Activated gamma-delta T cell treated with Interleukin-2 at 50 U/mL for 16 hours (primary cell): ENCODE data around the gene PDZD4.

Source experiments
- DNase-seq: peaks from one replicate; pipeline ENCODE4 v3.0.0-alpha.2; 2020

PDZD4 gene

DNA sequence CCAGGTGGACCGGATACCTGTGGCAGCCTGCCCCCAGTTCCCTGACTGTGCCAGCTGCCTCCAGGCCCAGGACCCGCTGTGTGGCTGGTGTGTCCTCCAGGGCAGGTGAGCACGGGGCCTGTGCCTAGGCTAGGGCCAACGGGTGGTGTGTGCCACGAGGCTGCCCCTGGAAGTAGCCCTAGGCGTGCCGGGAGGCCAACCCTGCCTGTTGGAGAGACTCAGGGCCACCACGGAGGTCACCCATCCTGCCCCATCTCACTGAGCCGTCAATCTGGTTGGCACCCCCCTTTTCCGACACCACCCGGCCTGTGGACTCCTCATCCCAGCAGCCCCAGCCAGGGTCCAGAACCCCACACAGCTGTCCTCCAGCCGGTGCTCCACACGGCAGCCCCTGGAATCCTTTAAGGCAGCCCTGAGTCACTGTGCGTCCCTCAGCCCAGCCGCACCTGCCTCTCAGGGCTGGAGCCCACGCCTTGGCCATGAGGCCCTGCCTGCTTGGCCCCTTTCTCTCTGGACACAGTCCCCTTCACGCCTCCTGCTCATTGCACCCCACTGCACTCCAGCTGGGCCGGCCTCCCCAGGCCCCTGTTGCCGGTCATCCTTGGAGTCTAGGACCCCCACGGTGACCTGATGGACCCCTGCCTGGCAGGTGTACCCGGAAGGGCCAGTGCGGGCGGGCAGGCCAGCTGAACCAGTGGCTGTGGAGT is 61.0 kb downstream of the PDZD4 start:
- DNase-seq: no peak

DNA sequence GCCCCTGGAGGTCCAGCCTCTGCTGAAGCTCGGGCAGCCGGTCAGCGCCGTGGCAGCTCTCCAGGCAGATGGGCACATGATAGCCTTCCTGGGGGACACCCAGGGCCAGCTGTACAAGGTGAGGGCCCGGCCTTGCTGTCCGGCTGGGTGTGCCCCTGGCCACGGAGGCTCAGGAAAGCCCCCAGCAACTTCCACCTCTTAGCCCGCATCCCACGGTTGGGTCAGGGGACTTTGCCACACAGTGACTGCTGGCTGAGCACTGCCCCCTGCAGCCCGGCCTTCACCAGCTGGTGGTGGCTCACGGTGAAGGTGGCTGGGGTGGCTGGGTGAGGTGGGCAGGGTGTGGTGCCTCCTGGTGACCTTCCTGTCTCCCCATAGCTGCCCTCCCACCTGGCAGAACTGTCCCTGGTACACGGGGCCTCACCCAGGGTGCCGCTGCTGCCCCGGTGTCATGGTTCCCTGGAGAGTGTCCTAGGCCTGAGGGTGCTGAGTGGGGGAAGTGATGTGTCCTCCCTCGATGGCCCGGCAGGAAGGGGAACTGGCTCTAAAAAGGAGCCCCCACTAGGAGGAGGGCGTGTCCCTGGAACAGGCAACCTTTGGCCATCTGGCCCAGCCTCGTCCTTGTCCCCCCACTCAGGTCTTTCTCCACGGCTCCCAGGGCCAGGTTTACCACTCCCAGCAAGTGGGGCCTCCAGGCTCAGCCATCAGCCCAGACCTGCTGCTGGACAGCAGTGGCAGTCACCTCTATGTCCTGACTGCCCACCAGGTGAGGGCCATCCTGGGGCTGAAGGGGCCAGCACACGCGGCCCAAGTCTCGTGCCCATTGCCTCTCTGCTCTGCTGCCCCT is 61.8 kb downstream of the PDZD4 start:
- DNase-seq: no peak

DNA sequence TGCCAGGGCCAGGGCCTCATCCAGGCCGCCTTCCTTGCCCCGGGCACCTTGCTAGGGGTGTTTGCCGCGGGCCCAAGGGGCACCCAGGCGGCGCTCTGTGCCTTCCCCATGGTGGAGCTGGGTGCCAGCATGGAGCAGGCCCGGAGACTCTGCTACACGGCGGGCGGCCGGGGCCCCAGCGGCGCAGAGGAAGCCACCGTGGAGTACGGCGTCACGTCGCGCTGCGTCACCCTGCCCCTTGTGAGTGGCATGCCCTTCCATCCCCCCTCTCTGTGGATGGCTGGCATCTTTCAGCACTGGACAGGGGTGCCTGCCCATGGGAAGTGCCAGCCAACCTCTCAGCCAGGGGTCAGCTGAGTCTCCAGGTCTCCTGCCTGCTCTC is 62.7 kb downstream of the PDZD4 start:
- DNase-seq: no peak

DNA sequence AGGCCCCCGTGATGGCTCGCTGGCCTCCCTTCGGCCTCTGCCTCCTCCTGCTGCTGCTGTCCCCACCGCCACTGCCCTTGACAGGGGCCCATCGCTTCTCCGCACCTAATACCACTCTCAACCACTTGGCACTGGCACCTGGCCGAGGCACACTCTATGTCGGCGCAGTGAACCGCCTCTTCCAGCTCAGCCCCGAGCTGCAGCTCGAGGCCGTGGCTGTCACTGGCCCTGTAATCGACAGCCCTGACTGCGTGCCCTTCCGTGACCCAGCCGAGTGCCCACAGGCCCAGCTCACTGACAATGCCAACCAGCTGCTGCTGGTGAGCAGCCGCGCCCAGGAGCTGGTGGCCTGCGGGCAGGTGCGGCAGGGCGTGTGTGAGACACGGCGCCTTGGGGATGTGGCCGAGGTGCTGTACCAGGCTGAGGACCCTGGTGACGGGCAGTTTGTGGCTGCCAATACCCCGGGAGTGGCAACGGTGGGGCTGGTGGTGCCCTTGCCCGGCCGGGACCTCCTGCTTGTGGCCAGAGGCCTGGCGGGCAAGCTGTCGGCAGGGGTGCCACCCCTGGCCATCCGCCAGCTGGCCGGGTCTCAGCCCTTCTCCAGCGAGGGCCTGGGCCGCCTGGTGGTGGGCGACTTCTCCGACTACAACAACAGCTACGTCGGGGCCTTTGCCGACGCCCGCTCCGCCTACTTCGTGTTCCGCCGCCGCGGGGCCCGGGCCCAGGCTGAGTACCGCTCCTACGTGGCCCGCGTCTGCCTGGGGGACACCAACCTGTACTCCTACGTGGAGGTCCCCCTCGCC is 63.3 kb downstream of the PDZD4 start:
- no peak for DNase-seq

DNA sequence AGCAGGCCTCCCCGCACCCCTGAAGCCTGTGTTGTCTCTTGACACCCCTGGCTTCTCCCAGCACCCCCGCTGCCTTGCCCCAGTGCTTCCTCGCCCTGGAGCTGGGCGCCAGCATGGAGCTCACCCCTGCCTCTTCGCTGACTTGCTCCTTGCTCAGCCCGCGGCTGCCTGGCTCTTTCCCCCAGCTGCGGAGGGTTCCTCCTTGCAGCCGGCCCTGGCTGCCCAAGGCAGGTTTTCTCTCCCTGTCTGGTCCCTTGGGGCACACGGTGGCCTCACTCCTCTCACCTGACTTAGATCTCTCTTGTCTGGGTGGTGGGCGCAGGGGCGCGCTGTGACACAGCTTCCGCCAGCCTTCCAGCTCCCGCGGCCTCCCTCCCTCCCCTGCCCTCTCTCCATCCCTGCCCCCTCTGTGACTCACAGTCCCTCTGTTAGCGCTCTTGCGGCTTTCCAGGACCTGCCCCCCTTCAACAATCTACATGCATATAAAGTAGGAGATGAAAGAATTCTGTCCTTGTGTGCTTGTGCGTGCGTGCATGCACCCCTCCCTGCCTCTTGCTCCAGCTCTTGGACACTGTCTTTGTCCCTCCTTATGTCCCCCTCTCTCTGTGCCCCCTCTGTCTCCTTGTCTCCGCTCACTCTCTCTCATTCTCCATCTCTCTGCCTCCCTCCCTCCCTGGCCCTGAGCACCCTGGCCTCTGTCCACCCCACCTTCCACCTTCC is 64.1 kb downstream of the PDZD4 start:
- no peak for DNase-seq

DNA sequence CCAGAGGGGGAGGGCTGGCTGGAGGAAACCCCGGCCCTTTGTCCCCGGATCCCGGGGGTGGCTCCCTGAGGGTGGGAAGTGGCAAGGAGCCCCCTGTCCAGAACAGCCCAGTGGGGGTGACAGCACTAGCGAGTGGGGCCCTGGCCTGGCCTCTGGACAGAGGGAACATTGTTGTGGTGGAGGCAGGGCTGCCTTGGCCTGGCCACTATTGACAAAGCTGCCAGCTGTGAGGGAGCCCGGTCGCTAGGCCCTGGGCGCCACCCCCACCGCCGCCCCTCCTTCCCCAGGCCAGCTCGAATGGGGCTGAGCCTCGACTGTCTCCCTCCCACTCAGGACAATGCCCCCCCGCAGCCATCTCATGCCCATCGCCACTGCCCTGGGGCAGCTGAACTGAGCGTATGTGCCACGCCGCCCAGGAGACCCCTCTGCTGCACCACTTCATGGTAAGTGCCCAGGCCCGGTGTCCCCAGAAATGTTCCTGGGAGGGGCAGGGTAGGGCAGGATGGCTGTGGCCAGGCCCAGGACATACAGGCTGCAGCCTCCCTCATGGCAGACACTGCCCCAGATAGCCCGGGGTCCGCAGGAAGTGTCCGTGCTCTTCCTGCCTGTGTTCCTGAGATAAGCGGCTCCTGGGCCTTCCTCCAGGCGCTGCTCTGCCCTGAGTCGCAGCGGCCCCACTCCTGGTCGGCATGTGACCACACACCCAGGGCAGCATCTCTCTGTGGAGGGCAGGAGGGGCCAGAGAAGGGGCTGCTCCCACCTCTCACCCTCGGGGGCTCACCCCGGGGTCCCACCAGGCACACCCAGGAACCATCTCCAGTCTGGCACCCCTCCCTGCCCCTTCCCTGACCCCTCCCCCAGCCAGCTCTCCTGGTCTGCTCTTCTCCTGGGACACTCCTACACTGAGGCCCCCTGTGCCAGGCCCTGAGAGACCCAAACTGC is 64.9 kb downstream of the PDZD4 start:
- DNase-seq: no peak

DNA sequence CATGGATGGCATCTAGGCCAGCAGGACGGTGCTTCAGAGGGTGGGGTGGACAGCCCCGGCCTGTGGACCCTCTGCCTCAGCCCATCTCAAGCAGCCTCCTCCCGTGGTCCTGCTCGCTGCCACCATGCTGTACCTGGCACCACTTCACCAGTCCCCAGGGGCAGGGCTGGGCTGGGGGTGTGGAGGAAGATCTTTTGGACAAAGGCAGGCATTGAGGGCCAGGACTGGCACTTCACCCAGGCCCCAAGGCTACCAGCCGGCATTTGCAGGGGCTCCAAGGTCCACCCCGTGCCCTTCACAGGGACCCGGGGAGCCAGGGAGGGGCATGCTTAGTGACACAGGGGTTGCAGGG is 65.6 kb downstream of the PDZD4 start:
- no peak for DNase-seq

DNA sequence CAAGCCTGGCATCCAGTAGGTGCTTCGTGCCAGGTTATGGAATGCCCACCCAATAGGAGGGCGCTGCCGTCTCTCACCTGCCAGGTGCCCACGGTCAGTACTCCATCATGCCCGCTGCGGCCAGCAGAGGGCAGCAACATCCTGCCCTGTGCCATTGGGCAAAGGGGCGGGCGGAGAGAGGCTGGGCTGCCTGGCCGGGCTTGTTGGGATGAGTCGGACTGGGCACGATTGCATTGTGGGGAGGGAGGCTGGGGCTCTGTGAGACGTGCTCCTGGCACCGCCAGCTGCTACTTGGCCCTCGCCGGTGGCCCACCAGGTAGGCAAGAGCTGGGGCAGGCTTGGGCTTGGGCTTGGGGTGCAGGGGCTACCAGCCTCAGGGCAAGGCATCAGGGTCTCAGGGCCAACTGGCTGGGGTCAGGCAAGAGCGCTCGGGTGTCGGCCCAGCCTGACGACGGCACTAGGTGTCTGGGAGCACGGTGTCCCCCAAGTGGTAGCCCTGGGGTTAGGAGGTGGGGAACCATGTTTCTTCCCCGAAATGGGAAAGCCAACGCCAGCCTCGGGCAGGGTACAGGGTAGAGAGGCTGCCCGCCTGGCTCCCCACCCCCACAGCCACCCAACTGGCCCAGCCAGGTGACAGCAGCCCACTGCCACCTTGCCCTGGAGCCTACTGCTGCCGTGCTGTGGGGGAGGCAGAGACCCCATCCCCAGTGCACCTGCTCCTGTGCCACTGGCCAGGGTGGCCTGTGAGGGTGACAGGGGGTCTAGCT is 66.2 kb downstream of the PDZD4 start, which contains the start of gene PLXNB3:
Gene PLXNB3, plus strand, starts transcription at position 261 of the 767 bp plus-strand sequence. CDS start 1,287 bp downstream, outside the sequence.
- DNase-seq: peak; percentile 78

DNA sequence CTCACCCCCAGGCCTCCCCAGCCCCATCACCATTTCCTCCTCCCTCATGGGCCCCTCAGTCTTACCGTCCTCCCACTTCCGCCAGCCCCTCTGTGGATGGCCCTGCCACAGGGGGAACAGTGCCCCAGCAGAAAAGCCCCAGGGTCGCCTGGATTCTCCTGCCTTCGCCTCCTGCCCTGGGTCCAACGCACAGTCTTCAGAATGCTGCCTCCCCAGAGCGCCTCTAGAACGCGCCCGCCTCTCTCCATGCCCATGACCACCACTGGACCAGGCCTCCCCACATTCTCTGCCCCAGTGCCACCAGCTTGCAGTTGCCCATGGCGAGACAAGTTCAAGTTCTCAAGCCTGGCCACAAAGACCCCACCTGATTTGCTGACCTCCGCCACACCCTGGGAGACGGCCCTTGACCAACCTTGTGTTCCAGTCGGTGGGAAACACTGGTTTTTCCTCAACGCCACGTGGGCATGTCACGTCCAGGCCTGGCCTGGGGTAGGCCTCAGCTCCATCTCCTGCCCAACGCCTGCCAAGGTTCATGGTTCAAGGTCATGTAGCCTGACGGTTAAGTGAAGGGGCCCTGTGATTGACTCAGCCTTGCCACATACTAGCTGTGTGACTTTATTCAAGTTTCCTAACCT is 66.9 kb downstream of the PDZD4 start:
- DNase-seq: no peak

DNA sequence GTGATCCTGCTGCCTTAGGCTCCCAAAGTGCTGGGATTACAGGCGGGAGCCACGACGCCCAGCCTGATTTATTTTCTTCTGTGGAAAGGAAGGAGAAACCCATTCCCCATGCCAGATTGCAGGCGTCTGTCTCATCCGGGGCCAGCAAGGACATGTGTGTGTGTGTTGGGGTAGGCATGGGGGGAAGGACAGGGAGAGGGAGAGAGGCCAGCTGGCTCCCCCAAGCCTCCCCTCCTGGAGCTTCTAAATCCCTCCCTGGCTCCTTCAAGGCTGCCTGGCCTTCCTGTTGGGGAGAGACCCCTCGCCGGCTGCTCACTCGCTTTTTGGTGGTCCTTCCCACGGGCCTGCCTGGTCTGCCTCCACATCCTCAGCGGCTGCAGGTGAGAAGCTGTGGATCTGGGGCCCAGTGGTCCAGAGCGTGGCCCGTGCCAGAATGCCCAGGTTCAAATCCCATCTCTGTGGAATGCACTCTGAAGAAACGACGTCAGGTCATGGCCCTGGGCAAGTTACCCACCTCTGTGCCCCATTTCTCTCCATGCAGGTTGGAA is 67.6 kb downstream of the PDZD4 start:
- no peak for DNase-seq

DNA sequence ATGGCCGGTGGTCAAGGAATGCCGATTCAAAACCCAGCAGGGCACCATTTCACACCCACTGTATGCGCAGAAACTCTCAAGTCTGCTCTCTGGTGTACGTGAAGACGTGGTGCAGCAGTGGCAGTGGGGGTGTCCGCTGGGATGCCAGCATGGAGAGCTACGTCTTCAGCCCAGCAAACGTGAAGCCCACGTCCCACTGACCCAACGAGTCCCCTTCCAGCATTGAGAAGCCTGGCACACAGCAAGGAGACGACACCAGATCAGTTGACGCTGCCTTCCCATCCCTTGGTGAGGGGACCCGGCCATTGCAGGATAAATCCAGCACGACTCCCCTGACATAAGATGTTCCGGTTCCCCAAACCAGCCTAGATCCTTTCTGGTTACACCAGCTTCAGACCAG is 68.5 kb downstream of the PDZD4 start:
- DNase-seq: no peak

DNA sequence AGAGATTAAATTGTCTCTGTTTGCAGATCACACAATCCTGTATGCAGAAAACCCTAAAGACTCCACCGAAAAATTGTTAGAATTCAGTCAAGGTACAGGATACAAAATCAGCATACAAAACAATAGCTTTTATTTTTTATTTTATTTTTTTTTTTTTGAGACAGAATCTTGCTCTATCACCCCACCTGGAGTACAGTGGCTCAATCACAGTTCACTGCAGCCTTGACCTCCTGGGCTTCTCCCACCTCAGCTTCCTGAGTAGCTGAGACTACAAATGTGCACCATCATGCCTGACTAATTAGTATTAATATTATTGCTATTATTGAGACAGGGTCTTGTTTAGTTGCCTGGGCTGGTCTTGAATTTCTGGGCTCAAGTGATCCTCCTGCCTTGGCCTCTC is 75.2 kb downstream of the PDZD4 start:
- DNase-seq: no peak
